ENCODE measurements around the gene LRIG3.
"Not testable (repeated sequence)": the region's sequence is repeated elsewhere in the genome, so short reads cannot be mapped to it uniquely, and the experiment has no call there.

Gene LRIG3

GRCh38 chr12:58901664-58902063 is 18.6 kb downstream of the LRIG3 start:
- DNase-seq = no peak

- DNase-seq = no peak
Observed at GRCh38 chr12:58897969-58898368, 22.3 kb downstream of the LRIG3 start.

GRCh38 chr12:58896278-58896677 is 24.0 kb downstream of the LRIG3 start:
- DNase-seq = no peak

GRCh38 chr12:58895053-58895452 is 25.3 kb downstream of the LRIG3 start:
- no peak for DNase-seq

- DNase-seq = no peak
Observed at GRCh38 chr12:58894040-58894439, 26.3 kb downstream of the LRIG3 start.

- no peak for DNase-seq
Observed at GRCh38 chr12:58893495-58893894, 26.8 kb downstream of the LRIG3 start.

GRCh38 chr12:58889557-58889956 is 30.7 kb downstream of the LRIG3 start:
- DNase-seq = no peak

- DNase-seq = peak; percentile 7 to 58
Observed at GRCh38 chr12:58888131-58888783, 32.0 kb downstream of the LRIG3 start.

GRCh38 chr12:58887068-58887467 is 33.2 kb downstream of the LRIG3 start:
- DNase-seq = no peak

DNA sequence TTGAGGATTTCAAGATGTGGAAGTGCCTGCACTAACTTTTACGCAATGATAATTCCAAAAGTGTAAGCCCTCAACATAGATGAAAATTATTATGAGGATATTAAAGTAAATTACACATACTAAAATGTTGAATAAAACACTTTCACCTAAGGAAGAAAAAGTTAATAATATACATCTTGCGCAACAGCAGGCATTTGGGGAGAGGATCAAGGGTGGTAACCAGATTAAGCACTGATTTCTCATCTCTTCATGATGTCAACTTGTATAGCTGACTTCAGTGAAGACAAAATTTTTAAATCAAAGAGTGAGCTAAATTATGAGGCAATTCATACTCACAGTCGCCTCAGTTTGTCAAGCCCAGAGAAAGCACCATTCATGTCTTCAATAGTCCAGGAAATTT is 33.8 kb downstream of the LRIG3 start:
- DNase-seq = no peak

- no peak for DNase-seq
Observed at GRCh38 chr12:58884916-58885315, 35.4 kb downstream of the LRIG3 start.

GRCh38 chr12:58883576-58884334 is 36.5 kb downstream of the LRIG3 start:
- DNase-seq = no peak

- no peak for DNase-seq
Observed at GRCh38 chr12:58882826-58883225, 37.5 kb downstream of the LRIG3 start.

GRCh38 chr12:58881816-58882215 is 38.5 kb downstream of the LRIG3 start:
- DNase-seq = no peak

DNA sequence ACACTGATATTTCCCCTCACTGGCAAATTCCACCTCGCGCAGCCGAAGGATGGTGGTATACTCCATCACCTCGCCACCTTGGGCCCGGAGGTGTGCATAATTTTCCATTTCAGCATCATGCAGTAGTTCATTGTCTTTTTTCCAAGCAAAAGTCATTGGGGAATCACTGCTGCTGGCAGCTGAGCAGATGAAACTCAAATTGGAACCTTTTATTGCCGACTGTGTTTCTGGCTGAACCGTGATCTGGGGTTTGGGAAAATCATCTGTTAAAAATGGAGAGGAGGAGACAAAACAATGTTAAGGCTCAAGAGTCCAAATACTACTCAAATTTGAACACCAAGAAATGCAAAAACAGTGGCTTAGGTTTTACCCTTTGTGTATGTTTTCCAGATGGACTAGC is 39.7 kb downstream of the LRIG3 start:
- no peak for DNase-seq

GRCh38 chr12:58877243-58877743 is 43.0 kb downstream of the LRIG3 start:
- peak; percentile 94 to 95 for DNase-seq

- DNase-seq = no peak
Observed at GRCh38 chr12:58873496-58873895, 46.8 kb downstream of the LRIG3 start.

DNA sequence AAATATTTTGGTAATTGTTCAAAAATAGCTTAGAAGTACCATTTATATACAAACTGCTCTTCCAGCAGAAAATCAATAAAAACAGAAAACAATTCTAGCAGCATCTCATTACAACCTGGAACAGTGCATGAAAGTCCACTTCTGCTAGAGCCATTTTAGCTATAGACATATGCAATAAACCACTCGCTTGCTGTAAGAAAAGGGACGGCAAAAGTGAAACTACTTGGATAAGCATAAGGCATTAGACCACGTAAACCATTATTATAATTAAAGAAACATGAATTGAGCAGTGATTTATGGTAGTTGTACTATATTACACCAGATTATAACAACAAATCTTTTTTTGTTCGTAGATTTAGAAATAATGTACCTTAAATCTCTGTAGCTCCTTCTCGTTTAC is 48.7 kb downstream of the LRIG3 start:
- no peak for DNase-seq

GRCh38 chr12:58870595-58870994 is 49.7 kb downstream of the LRIG3 start:
- no peak for DNase-seq

GRCh38 chr12:58860788-58861240 is 59.5 kb downstream of the LRIG3 start:
- DNase-seq = no peak

DNA sequence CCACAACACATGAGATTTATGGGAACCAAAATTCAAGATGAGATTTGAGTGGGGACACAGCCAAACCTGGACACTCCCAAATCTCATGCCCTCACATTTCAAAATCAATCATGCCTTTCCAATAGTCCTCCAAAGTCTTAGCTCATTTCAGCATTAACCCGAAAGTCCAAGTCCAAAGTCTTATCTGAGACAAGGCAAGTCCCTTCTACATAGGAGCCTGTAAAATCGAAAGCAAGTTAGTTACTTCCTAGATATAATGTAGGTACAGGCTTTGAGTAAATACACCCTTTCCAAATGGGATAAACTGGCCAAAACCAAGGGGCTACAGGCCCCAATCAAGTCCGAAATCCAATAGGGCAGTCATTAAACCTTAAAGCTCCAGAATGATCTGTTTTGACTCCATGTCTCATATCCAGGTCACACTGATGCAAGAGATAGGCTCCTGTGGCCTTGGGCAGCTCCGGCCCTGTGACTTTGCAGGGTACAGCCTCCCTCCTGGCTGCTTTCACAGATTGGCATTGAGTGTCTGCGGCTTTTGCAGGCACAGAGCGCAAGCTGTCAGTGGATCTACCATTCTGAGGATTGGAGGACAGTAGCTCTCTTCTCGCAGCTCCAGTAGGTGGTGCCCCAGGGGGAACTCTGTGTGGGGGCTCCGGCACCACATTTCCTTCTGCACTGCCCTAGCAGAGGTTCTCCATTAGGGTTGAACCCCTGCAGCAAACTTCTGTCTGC is 60.1 kb downstream of the LRIG3 start:
- no peak for DNase-seq

- DNase-seq = no peak
Observed at GRCh38 chr12:58858030-58858429, 62.3 kb downstream of the LRIG3 start.

- DNase-seq = not testable (repeated sequence)
Observed at GRCh38 chr12:58857206-58857605, 63.1 kb downstream of the LRIG3 start.

DNA sequence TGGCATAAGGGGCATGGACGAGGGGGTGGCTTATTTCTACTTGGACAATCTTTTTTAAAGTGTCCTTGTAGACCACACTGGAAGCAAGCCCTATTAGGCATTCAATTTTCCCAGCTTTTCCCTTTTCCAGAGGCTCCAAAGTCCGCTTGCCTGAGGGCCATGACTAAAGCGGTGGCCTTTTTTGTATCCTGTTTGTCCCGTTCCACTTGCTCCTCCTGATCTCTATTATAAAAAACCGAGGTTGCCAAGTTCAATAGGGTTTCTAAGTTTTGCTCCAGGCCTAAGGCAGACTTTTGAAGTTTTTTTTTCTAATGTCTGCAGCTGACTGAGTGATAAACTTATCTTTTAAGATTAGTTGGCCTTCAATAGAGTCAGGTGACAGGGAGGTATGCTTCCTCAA is 64.7 kb downstream of the LRIG3 start:
- DNase-seq = not testable (repeated sequence)
